Measurements from ENCODE around the gene CEP112.

Gene CEP112

GRCh38 chr17:66150708-66151107, 41.2 kb downstream of the CEP112 start:
- TF ChIP-seq GATA2 (IDR thresholded peaks at IDR 0.05; ENCODE audit: low read depth, low read length) (no peak), GATA3 (IDR thresholded peaks at IDR 0.05; ENCODE audit: low read depth, low read length) (no peak)

DNA sequence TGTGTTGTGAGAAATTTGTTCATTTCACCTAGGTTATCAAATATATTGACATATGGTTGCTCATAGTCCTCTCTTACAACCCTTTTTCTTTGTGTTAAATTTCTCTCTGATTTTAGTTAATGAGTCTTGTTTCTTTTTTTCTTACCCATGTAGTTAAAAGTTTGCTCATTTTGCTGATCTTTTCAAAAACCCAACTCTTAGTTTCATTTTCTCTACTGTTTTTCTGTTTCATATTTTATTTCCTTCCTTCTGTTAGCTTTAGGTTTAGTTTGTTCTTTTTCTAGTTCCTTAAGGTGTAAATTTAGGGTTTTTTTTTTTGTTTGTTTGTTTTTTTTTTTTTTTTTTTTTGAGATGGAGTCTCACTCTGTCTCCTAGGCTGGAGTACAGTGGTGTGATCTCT, 42.4 kb downstream of the CEP112 start:
- no peak for TF ChIP-seq GATA3 (IDR thresholded peaks at IDR 0.05; ENCODE audit: low read depth, low read length)
- TF ChIP-seq GATA2 (IDR thresholded peaks at IDR 0.05; ENCODE audit: low read depth, low read length), result no peak

DNA sequence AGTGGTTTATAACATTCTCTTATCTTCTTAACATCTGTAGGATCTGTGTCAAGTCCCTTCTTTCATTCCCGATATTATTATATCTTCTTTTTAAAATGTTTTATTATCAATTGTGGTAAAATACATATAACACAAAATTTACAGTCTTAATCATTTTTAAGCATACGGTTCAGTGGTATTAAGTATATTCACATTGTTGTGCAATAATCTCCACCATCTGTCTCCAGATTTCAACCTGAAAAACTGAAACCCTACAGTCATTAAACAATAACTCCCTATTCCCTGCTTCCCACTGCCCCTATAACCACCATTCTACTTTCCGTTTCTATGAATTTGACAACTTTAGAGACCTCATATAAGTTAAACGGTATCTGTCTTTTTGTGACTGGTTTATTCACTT, 45.5 kb downstream of the CEP112 start:
- TF ChIP-seq GATA3 (IDR thresholded peaks at IDR 0.05; ENCODE audit: low read depth, low read length) (no peak), GATA2 (IDR thresholded peaks at IDR 0.05; ENCODE audit: low read depth, low read length) (no peak)

- TF ChIP-seq GATA2 (IDR thresholded peaks at IDR 0.05; ENCODE audit: low read depth, low read length), result no peak
- TF ChIP-seq GATA3 (IDR thresholded peaks at IDR 0.05; ENCODE audit: low read depth, low read length), result no peak
These were observed 48.2 kb downstream of the CEP112 start for GRCh38 chr17:66143657-66144282.

DNA sequence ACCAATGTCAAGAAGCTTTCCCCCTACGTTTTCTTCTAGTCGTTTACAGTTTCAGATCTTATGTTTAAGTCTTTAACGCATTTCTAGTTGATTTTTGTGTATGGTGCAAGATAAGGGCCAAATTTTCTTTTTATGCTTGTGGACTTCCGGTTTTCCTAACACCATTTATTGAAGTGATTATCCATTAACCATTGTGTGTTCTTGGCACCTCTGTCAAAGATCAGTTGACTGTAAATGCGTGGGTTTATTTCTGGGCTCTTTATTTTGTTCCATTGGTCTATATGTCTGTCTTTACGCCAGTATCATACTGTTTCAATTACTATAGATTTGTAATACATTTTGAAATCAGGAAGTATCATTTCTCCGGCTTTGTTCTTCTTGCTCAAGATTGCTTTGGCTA, 49.5 kb downstream of the CEP112 start:
- TF ChIP-seq GATA3 (IDR thresholded peaks at IDR 0.05; ENCODE audit: low read depth, low read length), result no peak
- TF ChIP-seq GATA2 (IDR thresholded peaks at IDR 0.05; ENCODE audit: low read depth, low read length), result no peak

GRCh38 chr17:66138120-66138519, 53.8 kb downstream of the CEP112 start:
- TF ChIP-seq GATA3 (IDR thresholded peaks at IDR 0.05; ENCODE audit: low read depth, low read length) (no peak), GATA2 (IDR thresholded peaks at IDR 0.05; ENCODE audit: low read depth, low read length) (no peak)

DNA sequence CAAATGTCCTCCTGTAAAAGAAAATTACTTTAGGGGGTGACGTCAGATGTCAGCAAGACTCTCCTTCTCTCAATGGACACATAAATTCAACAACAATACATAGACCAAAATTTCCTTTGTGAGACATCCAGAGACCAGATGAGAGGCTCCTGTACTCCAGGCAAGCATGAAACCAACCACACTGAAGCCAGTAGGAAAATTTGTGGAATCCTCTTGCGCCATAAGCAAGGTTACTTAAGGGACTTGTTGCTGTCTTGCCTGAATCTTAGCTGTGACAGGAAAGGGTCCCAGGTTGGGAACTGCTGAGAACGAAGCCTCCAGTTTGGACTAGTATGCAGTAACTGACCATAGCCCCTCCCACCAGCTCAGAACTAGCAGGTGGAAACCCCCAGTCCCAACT, 56.0 kb downstream of the CEP112 start:
- TF ChIP-seq GATA2 (IDR thresholded peaks at IDR 0.05; ENCODE audit: low read depth, low read length) (no peak), GATA3 (IDR thresholded peaks at IDR 0.05; ENCODE audit: low read depth, low read length) (no peak)

- no peak for TF ChIP-seq GATA2 (IDR thresholded peaks at IDR 0.05; ENCODE audit: low read depth, low read length)
- no peak for TF ChIP-seq GATA3 (IDR thresholded peaks at IDR 0.05; ENCODE audit: low read depth, low read length)
These were observed 56.7 kb downstream of the CEP112 start for GRCh38 chr17:66135219-66135618.

GRCh38 chr17:66129759-66130158, 62.2 kb downstream of the CEP112 start:
- TF ChIP-seq GATA2 (IDR thresholded peaks at IDR 0.05; ENCODE audit: low read depth, low read length), result no peak
- 0 out of 2 replicates have a peak, but pooled peaks have one; percentile 12 for TF ChIP-seq GATA3 (IDR thresholded peaks at IDR 0.05; ENCODE audit: low read depth, low read length)

- no peak for TF ChIP-seq GATA3 (IDR thresholded peaks at IDR 0.05; ENCODE audit: low read depth, low read length)
- TF ChIP-seq GATA2 (IDR thresholded peaks at IDR 0.05; ENCODE audit: low read depth, low read length), result no peak
These were observed 65.7 kb downstream of the CEP112 start for GRCh38 chr17:66126231-66126630.

DNA sequence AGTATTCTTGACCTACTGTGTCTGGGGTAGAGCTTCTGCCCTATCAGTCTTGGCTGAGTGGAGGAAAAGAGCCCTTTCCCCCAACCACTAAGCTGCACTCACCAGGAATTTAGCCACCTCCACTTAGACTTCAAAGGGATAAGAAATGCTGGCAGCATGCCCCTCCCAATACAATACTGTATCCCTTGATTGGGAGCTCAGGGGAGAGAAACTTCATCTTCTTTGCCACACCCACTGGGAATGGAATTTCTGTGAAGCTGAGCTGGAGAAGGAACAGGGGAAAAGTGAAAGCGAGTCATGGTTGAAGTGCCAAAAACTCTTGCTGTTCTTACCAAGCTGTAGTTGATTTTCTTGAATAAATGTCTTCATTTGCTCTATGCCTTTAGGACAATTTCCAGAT, 68.8 kb downstream of the CEP112 start:
- TF ChIP-seq GATA3 (IDR thresholded peaks at IDR 0.05; ENCODE audit: low read depth, low read length), result no peak

- TF ChIP-seq GATA2 (IDR thresholded peaks at IDR 0.05; ENCODE audit: low read depth, low read length) (no peak), GATA3 (IDR thresholded peaks at IDR 0.05; ENCODE audit: low read depth, low read length) (no peak)
These were observed 76.7 kb downstream of the CEP112 start for GRCh38 chr17:66115246-66115645.

- no peak for TF ChIP-seq GATA2 (IDR thresholded peaks at IDR 0.05; ENCODE audit: low read depth, low read length)
- TF ChIP-seq GATA3 (IDR thresholded peaks at IDR 0.05; ENCODE audit: low read depth, low read length), result no peak
These were observed 77.3 kb downstream of the CEP112 start for GRCh38 chr17:66114609-66115008.

GRCh38 chr17:66107731-66108130, 84.2 kb downstream of the CEP112 start:
- TF ChIP-seq GATA3 (IDR thresholded peaks at IDR 0.05; ENCODE audit: low read depth, low read length), result no peak
- TF ChIP-seq GATA2 (IDR thresholded peaks at IDR 0.05; ENCODE audit: low read depth, low read length), result no peak

DNA sequence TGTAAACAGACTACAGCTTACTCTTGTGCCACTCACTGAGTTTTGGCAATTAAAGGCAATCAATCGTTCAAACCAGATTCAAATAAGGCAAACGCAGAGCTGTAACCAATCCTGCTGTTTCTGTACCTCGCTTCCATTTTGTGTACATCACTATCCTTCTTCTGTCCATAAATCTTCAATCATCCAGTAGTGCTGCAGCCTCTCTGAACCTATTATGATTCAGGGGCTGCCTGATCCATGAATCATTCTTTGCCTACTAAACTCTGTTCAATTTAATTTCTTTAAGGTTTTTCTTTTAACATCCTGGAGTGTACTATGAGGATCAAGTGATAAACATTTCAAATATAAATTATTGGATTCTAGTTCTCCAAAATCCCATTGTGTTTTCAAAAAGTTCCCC, 93.9 kb downstream of the CEP112 start:
- no peak for TF ChIP-seq GATA2 (IDR thresholded peaks at IDR 0.05; ENCODE audit: low read depth, low read length)
- TF ChIP-seq GATA3 (IDR thresholded peaks at IDR 0.05; ENCODE audit: low read depth, low read length), result no peak

GRCh38 chr17:66094727-66095126, 97.2 kb downstream of the CEP112 start:
- TF ChIP-seq GATA3 (IDR thresholded peaks at IDR 0.05; ENCODE audit: low read depth, low read length) (no peak), GATA2 (IDR thresholded peaks at IDR 0.05; ENCODE audit: low read depth, low read length) (no peak)
